Measurements from ENCODE around the gene TMEM236. TPM values are rescaled to one million over a fixed set of nuclear protein-coding genes. Genes with fewer than 3 reads are reported as not detected.

TMEM236 gene
- total and polyA plus RNA-seq, 2 of the 4 experiments (the other 2 are of a cell fraction), result not detected

DNA sequence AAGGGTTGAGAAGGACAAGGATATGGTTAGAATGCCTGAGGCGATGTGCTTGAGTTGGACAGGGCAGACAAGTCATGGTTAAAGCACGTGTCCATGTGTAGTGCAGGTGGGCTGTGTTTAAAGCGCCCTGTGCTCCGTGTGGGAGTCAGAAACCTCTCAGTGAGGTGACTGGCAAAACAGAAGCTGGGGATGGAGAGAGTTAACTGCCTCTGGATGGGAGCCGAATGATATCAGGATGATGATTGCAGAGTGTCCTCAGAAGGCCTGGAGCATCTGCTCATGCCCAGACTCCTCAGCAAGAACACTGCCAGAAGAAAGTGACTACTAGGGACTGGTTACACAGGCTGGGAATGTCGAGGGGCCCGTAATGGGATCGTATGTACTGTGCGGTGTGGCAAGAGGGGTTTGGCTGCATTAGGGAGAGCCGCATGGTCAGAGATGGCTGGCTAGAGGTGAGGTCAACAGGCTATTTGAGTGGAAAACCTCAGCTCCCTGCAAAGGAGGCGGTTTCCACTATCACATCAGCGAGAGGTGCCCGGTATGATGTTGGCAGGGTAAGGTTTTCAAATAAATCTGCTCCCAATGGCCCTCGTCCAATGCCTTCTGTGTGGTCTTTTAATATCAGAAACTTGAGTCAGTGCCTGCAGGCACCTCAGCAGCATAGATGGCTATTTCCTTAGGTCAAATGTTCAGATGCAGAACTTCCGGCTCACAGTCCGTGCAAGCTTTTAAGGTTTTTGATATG is 31.1 kb downstream of the TMEM236 start:
- Histone ChIP-seq H3K9ac (ENCODE audit: low read depth, low read length) (no peak overlapping the region), H2AFZ (replicated peaks; ENCODE audit: low read length, poor library complexity) (peak overlapping the region; percentile 46), H4K20me1 (ENCODE audit: insufficient read depth, low read length) (no peaks in the 10 kb centered on the region), H4K5ac (ENCODE audit: low read depth, low read length) (no peak overlapping the region), H3K4me2 (ENCODE audit: low read depth, low read length) (no peak overlapping the region), H3K56ac (ENCODE audit: extremely low read depth, insufficient read depth, low read length) (no peak overlapping the region), H3K23ac (ENCODE audit: low read depth, low read length) (no peak overlapping the region), H2AK9ac (replicated peaks; ENCODE audit: low read depth, low read length, poor library complexity) (peak overlapping the region; percentile 8), H3K14ac (replicated peaks; ENCODE audit: low read depth, low read length) (no peak overlapping the region), H4K91ac (ENCODE audit: insufficient read depth, low read depth, low read length) (no peak overlapping the region; the same call in 1 of the 2 replicates), H2BK5ac (ENCODE audit: low read depth, low read length, poor library complexity, severe bottlenecking) (no peak overlapping the region), H2BK20ac (ENCODE audit: low read depth, low read length) (0 out of 2 replicates have a peak overlapping the region, but pooled peaks have one; percentile 14), H4K8ac (ENCODE audit: low read depth in 2 of 2, low read length in 2 of 2) (0 out of 4 replicates have a peak overlapping the region, but pooled peaks of 1 of the 2 experiments have one; percentile 6), H3K4me3 (ENCODE audit: insufficient read depth, low read depth, low read length) (no peak overlapping the region), H2BK15ac (ENCODE audit: low read depth, low read length) (no peak overlapping the region), H2BK120ac (ENCODE audit: low read depth, low read length) (no peak overlapping the region), H3K36me3 (ENCODE audit: control insufficient read depth, insufficient read depth, low read length) (no peaks in the 10 kb centered on the region), H3K9me1 (ENCODE audit: insufficient read depth, low read length) (peaks cover 9% of the 10 kb centered on the region), H3K79me1 (ENCODE audit: low read depth in 1 of 2, low read length in 2 of 2) (no peaks in the 10 kb centered on the region), H2AK5ac (ENCODE audit: low read depth, low read length) (peak overlapping the region; percentile 7; the same call in 1 of the 2 replicates), H3K18ac (ENCODE audit: low read depth, low read length) (no peak overlapping the region), H3K4me1 (ENCODE audit: control insufficient read depth, insufficient read depth, low read length) (peaks cover 4% of the 10 kb centered on the region), H3K27ac (ENCODE audit: insufficient read depth, low read length) (no peak overlapping the region), H3K4ac (ENCODE audit: low read depth, low read length) (no peak overlapping the region), H3K27me3 (ENCODE audit: control insufficient read depth, insufficient read depth, low read length) (no peaks in the 10 kb centered on the region), H3K9me3 (ENCODE audit: control insufficient read depth, insufficient read depth, low read length) (no peaks in the 10 kb centered on the region)
- ChIA-PET CTCF (no interaction called here), POLR2A (ENCODE audit: unreplicated experiment) (no interaction called here)
- in situ Hi-C loops (cut with MboI; ENCODE audit: low sequenced_read_pairs) (no loop called here), intact Hi-C loops (cut with micrococcal nuclease) (no loop called here), dilution Hi-C loops (cut with HindIII; ENCODE audit: low sequenced_read_pairs, unreplicated experiment) (no loop called here)
- peak; percentile 33 for DNase-seq
- ATAC-seq (ENCODE audit: low read depth), result no peak
- BruUV-seq (replicated peaks), result no TSS peak
- 85% methylated on average over 4 of the region's 16 CpGs; no CpG with 5 or more reads in 1 of the 2 experiments for WGBS, 2 experiments (ENCODE audit: extremely low coverage in 2 of 2, insufficient read length in 1 of 2)
- TF ChIP-seq RCOR1 (IDR thresholded peaks at IDR 0.05; ENCODE audit: insufficient replicate concordance, low read length), result no peak
- no peak for TF ChIP-seq MAFK (IDR thresholded peaks at IDR 0.05; ENCODE audit: low read depth, low read length)
- no peak for TF ChIP-seq SMC3 (IDR thresholded peaks at IDR 0.05; ENCODE audit: low read depth, low read length)
- TF ChIP-seq CHD1 (IDR thresholded peaks at IDR 0.05; ENCODE audit: low read depth, low read length), result no peak
- TF ChIP-seq POLR2A (IDR thresholded peaks at IDR 0.05; ENCODE audit: low read depth, low read length), result no peak
- TF ChIP-seq, protein P1, sequence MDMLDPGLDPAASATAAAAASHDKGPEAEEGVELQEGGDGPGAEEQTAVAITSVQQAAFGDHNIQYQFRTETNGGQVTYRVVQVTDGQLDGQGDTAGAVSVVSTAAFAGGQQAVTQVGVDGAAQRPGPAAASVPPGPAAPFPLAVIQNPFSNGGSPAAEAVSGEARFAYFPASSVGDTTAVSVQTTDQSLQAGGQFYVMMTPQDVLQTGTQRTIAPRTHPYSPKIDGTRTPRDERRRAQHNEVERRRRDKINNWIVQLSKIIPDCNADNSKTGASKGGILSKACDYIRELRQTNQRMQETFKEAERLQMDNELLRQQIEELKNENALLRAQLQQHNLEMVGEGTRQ (IDR thresholded peaks at IDR 0.05; ENCODE audit: low read depth, low read length), result no peak
- no peak for TF ChIP-seq RAD21 (IDR thresholded peaks at IDR 0.05; ENCODE audit: low read length)
- no peak for TF ChIP-seq ELK1 (IDR thresholded peaks at IDR 0.05; ENCODE audit: borderline replicate concordance, low read depth, low read length)
- no peak for TF ChIP-seq MXI1 (IDR thresholded peaks at IDR 0.05; ENCODE audit: borderline replicate concordance, low read depth, low read length)
- no peak for TF ChIP-seq CEBPB (IDR thresholded peaks at IDR 0.05; ENCODE audit: low read depth, low read length)
- TF ChIP-seq CTCF (conservative IDR thresholded peaks at IDR 0.05; ENCODE audit: low read depth, low read length), result no peak
- no peak for TF ChIP-seq FOS (IDR thresholded peaks at IDR 0.05; ENCODE audit: low read depth, low read length)
- TF ChIP-seq RFX5 (IDR thresholded peaks at IDR 0.05; ENCODE audit: low read depth, low read length), result no peak
- no peak for TF ChIP-seq NFE2L2 (IDR thresholded peaks at IDR 0.05; ENCODE audit: low read depth, low read length)
- no peak for TF ChIP-seq BHLHE40 (IDR thresholded peaks at IDR 0.05; ENCODE audit: low read depth, low read length)
